Cardiac fibroblast (primary cell): ENCODE data around the gene USP16.

Experiments
- DNase-seq, 2 donors: peaks; one replicate each; pipeline versions ENCODE4 v3.0.0 to v3.0.0-alpha.2; 2010; ENCODE audit warnings: low read depth in 2 of 2
- H3K4me3 ChIP-seq, 2 donors: replicated peaks in 1 of 2; 1 replicate in 1 of 2; 2 replicates in 1 of 2; pipeline ENCODE4 v1.5.1; 2011; ENCODE audit warnings: low read depth in 2 of 2, low read length in 2 of 2, mild to moderate bottlenecking in 2 of 2, moderate library complexity in 1 of 2
- CTCF ChIP-seq: IDR thresholded peaks from one replicate; pipeline ENCODE4 v1.5.1; 2011; ENCODE audit warnings: low read depth, mild to moderate bottlenecking, low read length, inconsistent platforms

USP16 gene

DNA sequence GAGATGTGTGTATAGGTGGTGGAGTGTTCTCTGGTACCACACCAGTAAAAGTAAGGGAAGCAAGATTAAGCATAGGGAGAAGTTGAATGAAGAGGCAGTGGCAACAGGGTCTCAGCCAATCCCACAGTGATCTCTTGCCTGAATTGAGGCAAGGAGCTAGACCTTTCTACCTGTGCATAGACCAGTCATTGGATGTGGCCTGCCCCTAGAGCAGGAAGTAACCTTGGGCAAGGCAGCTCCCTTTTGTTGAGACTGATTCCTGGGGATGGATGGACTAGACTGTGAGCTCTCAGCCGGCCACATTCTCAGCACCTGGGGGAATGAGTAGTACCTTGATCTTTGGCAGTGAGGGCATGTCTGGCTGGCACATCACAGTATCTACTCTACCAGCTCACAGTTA lies 6.4 kb downstream of the USP16 start:
- no peak for DNase-seq
- H3K4me3 ChIP-seq: no peak overlapping the region
- no peak for TF ChIP-seq CTCF

GRCh38 chr21:29033301-29033700 lies 8.8 kb downstream of the USP16 start:
- no peak for DNase-seq
- no peak for TF ChIP-seq CTCF
- H3K4me3 ChIP-seq: no peak overlapping the region

- TF ChIP-seq CTCF: no peak
- no peak overlapping the region for H3K4me3 ChIP-seq
- DNase-seq: no peak
These were observed 9.4 kb downstream of the USP16 start for GRCh38 chr21:29033871-29034270.

- no peak for TF ChIP-seq CTCF
- no peak overlapping the region for H3K4me3 ChIP-seq
- no peak for DNase-seq
These were observed 10.2 kb downstream of the USP16 start for GRCh38 chr21:29034678-29035077.

DNA sequence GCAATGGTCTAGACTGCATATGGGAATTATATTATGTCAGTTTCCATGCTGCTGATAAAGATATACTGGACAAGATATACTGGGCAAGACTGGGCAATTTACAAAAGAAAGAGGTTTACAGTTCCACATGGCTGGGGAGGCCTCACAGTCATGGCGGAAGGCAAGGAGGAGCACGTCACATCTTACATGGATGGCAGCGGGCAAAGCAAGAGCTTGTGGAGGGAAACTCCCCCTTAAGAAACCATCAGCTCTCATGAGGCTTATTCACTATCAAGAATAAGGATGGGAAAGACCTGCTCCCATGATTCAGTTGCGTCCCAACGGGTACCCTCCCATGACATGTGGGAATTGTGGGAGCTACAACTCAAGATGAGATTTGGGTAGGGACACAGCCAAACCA lies 27.8 kb downstream of the USP16 start:
- DNase-seq: no peak
- no peak for TF ChIP-seq CTCF
- no peak overlapping the region for H3K4me3 ChIP-seq

DNA sequence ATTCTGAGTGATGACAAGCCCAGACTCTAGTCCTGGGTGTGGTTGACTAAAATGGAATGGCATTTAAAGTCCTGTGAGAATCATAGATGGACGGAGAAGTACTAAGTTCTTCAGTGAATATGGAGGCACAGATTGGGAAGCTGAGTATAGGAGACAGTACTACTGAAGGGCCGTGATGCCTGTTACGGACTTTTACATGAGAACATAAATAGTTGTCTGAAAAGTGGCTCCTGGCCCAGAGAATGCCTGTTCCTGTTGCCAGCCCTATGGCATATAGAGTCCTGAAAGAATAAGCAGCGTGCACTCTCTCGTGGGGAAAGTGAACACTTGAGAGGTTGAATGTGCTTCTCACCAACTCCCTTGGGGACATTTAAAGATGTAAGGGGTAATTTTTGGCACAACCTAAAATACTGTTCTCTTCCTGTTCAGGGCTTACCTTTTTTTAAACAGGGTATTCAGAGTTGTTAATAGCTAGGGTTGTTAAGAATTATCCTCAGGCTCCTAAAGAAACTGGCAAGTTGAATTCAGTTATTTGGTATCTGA lies 28.6 kb downstream of the USP16 start:
- TF ChIP-seq CTCF: no peak
- no peak for DNase-seq
- no peak overlapping the region for H3K4me3 ChIP-seq

DNA sequence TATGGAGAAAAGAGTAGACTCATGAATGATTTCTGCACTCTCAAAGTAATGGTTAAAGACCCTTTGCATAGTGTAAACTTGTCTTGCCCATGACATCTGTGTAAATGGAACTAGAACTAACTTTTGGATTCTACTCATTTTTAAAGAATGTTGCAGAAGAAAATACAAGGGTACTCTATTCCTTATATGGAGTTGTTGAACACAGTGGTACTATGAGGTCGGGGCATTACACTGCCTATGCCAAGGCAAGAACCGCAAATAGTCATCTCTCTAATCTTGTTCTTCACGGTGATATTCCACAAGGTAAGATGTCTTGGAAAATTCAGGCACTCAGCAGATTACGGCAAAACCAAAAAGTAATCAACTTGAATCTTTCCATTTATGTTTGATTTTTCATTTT lies 29.2 kb downstream of the USP16 start:
- DNase-seq: no peak

More for the DNA sequence above, 29.2 kb downstream of the USP16 start:
- no peak for TF ChIP-seq CTCF
- no peak overlapping the region for H3K4me3 ChIP-seq
